Activated CD4-positive, CD25-positive, alpha-beta regulatory T cell treated with anti-CD3 and anti-CD28 coated beads, Interleukin-2, amount 50 U/mL, for 72 hours (primary cell): ENCODE measurements around the gene ZFTA.
"Not testable (repeated sequence)": the region's sequence is repeated elsewhere in the genome, so short reads cannot be mapped to it uniquely, and the experiment has no call there.

Source experiments
- DNase-seq: peaks from one replicate; pipeline ENCODE4 v3.0.0; 2021

The ZFTA gene

GRCh38 chr11:63768237-63769041 lies at the start of gene ZFTA:
Gene ZFTA (minus strand): TSS chr11:63768775. CDS start chr11:63768622, 153 bp downstream.
- peak; percentile 72 for DNase-seq

- DNase-seq: no peak
Measured at GRCh38 chr11:63817758-63818498, 49.4 kb upstream of the ZFTA start.

- no peak for DNase-seq
Measured at GRCh38 chr11:63816732-63817131, 48.2 kb upstream of the ZFTA start.

GRCh38 chr11:63816166-63816565 lies 47.6 kb upstream of the ZFTA start:
- no peak for DNase-seq

- DNase-seq: no peak
Measured at GRCh38 chr11:63814383-63814736, 45.8 kb upstream of the ZFTA start.

- peak; percentile 55 for DNase-seq
Measured at GRCh38 chr11:63813563-63814382, 45.2 kb upstream of the ZFTA start.

DNA sequence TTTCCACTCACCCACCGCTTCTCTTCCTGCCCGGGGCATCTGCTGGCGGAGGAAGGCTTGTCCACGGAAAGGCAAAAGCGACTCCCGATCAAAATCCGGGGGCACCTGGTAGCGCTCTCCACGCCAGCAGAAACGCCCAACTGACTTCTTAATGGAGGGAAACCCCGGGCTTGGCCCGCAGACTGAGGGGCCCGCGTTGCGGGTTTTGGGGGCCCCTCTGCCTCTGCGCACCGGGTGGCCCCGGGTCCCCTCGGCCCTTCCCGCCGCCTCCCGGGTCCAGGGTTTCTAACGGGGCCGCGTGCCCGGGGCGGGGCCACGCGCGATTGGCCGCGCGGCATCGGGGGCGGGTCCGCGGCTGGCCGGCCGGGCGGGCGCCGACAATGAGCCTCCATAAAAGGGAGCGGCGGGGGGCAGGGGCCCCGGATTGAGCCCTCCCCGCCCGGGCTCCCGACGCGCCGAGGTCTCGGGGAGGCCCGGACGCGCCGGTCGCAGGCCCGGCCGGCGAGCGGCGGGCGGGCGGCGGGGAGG lies 44.5 kb upstream of the ZFTA start, which contains the start of gene SPINDOC:
SPINDOC (plus strand) TSS at position 422 of the 528 bp plus-strand sequence. CDS start 231 bp downstream, outside the sequence.
- DNase-seq: peak; percentile 80

DNA sequence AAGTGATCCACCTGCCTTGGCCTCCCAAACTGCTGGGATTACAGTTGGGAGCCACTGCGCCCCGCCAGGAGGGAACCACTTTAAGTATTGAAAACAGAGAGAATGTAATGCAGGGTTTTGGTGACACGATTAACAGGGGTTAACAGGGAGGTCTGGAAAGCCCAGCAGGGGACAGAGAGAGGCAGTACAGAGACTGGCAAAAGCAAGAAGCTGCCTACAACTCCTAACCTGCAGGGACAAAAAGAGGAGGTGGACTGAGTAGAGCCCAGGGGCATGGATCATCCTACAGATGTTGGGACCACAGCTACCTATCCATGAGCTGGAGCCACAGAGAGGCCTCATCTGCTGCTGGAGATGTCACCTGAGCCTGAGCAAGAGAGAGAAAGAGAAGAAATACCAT lies 42.9 kb upstream of the ZFTA start:
- DNase-seq: no peak

GRCh38 chr11:63810383-63810782 lies 41.8 kb upstream of the ZFTA start:
- DNase-seq: not testable (repeated sequence)

DNA sequence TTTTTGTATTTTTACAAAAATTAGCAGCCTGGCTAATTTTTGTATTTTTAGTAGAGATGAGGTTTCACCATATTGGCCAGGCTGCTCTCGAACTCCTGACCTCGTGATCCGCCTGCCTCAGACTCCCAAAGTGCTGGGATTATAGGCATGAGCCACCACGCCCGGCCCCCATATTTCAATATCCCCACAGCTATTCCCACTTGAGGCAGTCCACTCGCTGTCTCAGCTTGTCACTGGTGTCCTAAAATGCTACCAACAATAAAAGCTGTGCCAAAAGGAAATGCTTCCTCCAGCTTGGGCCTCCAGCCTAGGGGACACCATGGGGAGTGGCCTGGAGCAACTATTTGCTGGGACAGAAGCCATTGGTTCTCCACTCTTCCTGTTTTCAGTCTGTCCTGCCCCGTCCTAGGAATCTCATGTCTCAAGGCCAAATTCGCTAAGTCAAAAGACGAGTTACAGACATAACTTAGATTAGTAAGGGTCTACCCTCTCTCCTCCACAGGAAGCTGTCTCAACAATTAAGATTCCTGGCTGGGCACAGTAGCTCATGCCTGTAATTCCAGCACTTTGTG lies 37.4 kb upstream of the ZFTA start:
- no peak for DNase-seq

GRCh38 chr11:63804259-63804658 lies 35.7 kb upstream of the ZFTA start:
- no peak for DNase-seq

DNA sequence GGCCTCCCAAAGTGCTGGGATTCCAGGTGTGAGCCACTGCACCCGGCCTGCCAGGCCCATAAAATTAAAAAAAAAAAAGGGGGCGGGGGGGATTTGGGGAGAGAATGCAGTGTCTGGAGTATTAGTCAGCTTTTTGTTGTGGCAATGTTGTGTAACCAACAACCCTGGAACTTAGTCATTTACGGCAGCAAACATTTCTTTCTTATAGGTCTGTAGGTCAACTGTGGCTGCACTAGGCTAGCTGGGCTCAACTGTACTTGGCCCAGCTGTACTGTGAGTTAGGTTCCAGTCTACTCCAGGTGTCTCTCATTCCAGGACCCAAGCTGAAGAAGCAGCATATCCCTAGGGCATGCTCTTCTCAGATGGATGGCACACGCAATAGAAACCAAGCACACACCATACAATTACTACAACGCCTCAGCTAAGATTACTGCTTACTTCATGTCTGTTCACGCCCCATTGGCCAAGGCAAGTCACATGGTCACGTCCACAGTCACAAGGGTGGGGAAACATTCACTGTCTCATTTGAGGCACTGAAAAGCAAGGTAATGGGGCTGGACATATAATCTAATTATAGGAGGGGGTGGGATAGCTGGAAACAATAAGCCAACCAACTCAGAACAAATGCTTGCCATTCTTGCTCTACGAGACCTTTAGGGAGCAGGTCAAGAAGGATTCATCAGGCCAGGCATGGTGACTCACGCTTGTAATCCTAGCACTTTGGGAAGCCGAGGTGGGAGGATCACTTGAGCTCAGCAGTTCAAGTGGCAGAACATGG lies 34.3 kb upstream of the ZFTA start:
- no peak for DNase-seq

DNA sequence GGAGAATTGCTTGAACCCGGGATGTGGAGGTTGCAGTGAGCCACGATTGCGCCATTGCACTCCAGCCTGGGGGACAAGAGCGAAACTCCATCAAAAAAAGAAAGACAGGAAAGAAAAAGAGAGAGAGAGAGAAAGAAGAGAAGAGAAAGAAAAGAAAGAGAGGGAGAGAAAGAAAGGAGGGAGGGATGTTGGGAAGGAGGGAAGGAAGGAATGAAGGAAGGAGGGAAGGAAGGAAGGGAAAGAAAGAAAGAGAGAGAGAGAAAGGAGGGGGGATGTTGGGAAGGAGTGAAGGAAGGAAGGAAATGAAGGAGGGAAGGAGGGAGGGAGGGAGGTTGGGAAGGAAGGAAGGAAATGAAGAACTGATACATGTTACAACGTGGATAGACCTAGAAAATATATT lies 32.3 kb upstream of the ZFTA start:
- DNase-seq: no peak

- DNase-seq: no peak
Measured at GRCh38 chr11:63795066-63795465, 26.5 kb upstream of the ZFTA start.

GRCh38 chr11:63793161-63793560 lies 24.6 kb upstream of the ZFTA start:
- DNase-seq: no peak

DNA sequence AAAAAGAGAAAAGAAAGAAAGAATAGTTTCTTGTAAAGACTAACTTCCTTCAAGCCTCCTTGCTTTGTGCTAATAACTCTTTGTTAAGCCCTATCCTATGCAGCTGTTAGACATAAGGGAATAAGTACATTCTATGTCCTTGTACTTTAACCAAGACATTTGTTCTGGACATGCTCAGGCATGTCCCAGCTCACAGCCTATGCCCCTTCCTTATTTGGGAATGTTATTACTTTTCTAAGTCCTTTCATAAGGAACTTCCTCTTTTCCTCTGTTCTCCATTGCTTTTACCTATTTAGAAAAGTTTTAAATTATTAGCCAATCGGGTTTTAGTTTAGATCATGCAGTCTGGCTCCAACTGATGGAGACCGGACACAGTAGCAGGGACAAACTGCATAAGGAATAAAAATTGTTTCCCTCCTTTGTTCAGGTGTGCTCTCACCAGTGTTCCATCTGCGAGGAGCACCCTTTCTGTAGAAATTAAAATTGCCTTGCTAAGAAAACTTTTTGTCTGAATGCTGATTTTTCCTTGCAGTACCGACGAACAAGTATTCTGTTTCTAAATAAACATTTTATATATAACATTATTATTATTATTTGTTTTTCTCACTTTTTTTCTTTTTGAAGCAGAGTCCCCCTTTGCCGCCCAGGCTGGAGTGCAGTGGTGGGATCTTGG lies 23.1 kb upstream of the ZFTA start:
- no peak for DNase-seq

DNA sequence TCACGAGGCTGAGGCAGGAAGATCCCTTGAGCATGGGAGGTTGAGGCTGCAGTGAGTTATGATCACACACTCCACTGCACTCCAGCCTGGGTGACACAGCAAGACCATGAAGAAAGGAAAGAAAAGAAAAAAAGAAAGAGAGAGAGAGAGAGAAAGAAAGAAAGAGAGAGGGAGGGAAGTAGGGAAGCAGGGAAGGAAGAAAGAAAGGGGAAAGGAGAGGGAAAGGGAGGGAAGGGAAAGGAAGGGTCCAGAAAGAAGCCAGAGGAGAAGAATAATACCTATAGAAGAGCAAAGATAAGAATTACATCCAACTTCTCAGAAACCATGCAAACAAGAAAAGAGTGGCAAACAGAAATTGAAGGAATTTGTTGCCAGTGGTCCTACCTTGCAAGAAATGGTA lies 17.2 kb upstream of the ZFTA start:
- DNase-seq: no peak

- no peak for DNase-seq
Measured at GRCh38 chr11:63783925-63784592, 15.5 kb upstream of the ZFTA start.

GRCh38 chr11:63782749-63783148 lies 14.2 kb upstream of the ZFTA start:
- no peak for DNase-seq

- DNase-seq: no peak
Measured at GRCh38 chr11:63779039-63779438, 10.5 kb upstream of the ZFTA start.

GRCh38 chr11:63775191-63775590 lies 6.6 kb upstream of the ZFTA start:
- no peak for DNase-seq
